ENCODE results near the gene GASK1A. TPM values are rescaled to one million over a fixed set of nuclear protein-coding genes. Genes with fewer than 3 reads are reported as not detected.
"Not testable (repeated sequence)": the region's sequence is repeated elsewhere in the genome, so short reads cannot be mapped to it uniquely, and the experiment has no call there.

GASK1A gene
- total and polyA plus RNA-seq, 5 donors = 1.5 to 5.7 (median 3.7) TPM

DNA sequence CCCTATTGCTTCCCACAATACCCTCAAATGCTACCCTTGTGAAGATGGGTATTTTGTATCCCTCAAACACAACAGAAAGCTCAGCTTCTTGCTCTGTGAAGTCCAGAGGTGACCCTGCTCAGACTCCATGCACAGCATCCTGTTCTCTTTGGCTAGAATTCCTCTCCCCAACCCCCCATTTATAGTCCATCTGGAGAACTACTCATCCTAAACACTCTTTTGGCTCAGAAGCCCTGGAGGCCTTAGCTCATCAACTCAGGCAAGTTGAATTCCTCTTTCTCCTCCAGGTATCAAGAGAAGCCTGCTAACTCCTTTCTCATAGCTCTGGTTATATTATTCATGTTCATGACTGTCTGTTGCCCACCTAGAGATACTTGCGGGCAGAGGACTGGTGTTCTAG lies 18.3 kb upstream of the GASK1A start:
- intact Hi-C loops (cut with DNase I) = loop anchor here in 3 of 4 donors (5.0 to 10.0 kb wide), 2 partner anchors 197 to 544 kb away; no protein-coding TSS in a partner anchor
- Histone ChIP-seq H3K9me3 (ENCODE audit: control insufficient read depth, low read length) (no peaks in the 10 kb centered on the region), H3K4me1 (ENCODE audit: control insufficient read depth, insufficient read depth, low read length) (no peaks in the 10 kb centered on the region), H3K4me3 (ENCODE audit: low read length) (no peak overlapping the region), H3K27me3 (ENCODE audit: control insufficient read depth, insufficient read depth) (no peaks in the 10 kb centered on the region), H3K27ac (ENCODE audit: low read length) (no peak overlapping the region)
- no peak for DNase-seq
- no peak for ATAC-seq
- WGBS = 83% methylated on average over 1 of the region's 1 CpG

DNA sequence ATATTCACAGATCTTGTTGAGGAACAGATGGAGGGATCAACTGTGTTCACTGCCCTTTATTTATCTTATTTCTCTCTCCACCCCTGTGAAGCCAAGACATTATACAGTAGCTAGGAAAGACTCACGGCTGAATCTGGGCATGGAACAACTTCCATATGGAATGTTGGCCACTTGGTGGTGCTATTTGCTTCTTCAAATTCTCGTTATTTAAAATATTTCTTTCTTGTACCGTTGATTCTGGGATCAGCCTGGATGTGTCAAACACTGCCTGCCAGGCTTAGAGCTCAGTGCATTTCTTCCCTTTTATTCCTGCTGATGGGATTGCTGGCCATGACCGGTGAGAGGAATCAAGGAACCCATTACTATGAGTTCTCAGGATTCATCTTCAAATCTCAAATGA lies 17.5 kb upstream of the GASK1A start:
- no peaks in the 10 kb centered on the region for H3K4me1 ChIP-seq (ENCODE audit: control insufficient read depth, insufficient read depth, low read length)
- no peaks in the 10 kb centered on the region for H3K9me3 ChIP-seq (ENCODE audit: control insufficient read depth, low read length)
- no peaks in the 10 kb centered on the region for H3K27me3 ChIP-seq (ENCODE audit: control insufficient read depth, insufficient read depth)
- H3K27ac ChIP-seq (ENCODE audit: low read length) = no peak overlapping the region
- peak in 1 of 3 donors; percentile 57 for DNase-seq
- WGBS = 4% methylated on average over 4 of the region's 4 CpGs
- intact Hi-C loops (cut with DNase I) = loop anchor here in 3 of 4 donors (5.0 to 10.0 kb wide), 2 partner anchors 196 to 543 kb away; no protein-coding TSS in a partner anchor
- peak; percentile 67 to 70 for ATAC-seq
- no peak overlapping the region for H3K4me3 ChIP-seq (ENCODE audit: low read length)

DNA sequence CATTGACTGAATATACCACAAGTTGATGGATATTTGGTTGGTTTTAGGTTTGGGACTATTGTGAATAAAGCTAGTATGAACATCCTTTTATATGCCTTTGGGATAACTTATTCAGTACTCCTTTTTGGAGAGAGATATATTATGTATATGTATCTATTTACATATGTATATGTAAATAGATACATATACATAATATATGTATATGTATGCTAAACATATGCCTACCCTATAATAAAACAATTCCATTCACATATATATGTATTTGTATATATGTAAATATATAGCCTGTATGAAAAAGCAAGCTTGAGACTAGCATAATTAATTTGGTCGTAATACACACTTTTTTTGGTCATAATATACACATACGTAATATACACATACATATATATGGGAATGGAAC lies 15.8 kb upstream of the GASK1A start:
- Histone ChIP-seq H3K4me3 (ENCODE audit: low read length) (no peak overlapping the region), H3K4me1 (ENCODE audit: control insufficient read depth, insufficient read depth, low read length) (no peaks in the 10 kb centered on the region), H3K27me3 (ENCODE audit: control insufficient read depth, insufficient read depth) (no peaks in the 10 kb centered on the region), H3K27ac (ENCODE audit: low read length) (no peak overlapping the region), H3K9me3 (ENCODE audit: control insufficient read depth, low read length) (no peaks in the 10 kb centered on the region)
- ATAC-seq (no peak), DNase-seq (no peak)
- 68% methylated on average over 2 of the region's 2 CpGs for WGBS
- intact Hi-C loops (cut with DNase I) = loop anchor here in 3 of 4 donors (5.0 to 10.0 kb wide), 2 partner anchors 194 to 542 kb away; no protein-coding TSS in a partner anchor

DNA sequence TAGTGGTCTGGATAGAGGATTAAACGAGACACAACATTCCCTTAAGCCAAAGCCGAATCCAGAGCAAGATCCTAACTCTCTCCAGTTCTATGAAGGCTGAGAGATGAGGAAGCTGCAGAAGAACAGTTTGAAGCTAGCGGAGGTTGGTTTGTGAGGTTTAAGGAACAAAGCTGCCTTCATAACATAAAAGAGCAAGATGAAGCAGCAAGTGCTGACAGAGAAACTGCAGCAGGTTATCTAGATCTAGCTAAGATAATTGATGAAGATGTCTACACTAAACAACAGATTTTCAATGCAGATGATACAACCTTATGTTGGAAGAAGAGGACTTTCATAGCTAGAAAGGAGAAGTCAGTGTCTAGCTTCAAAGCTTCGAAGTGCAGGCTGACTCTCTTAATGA lies 14.8 kb upstream of the GASK1A start:
- Histone ChIP-seq H3K4me1 (ENCODE audit: control insufficient read depth, insufficient read depth, low read length) (no peaks in the 10 kb centered on the region), H3K27ac (ENCODE audit: low read length) (no peak overlapping the region), H3K4me3 (ENCODE audit: low read length) (no peak overlapping the region), H3K9me3 (ENCODE audit: control insufficient read depth, low read length) (no peaks in the 10 kb centered on the region), H3K27me3 (ENCODE audit: control insufficient read depth, insufficient read depth) (no peaks in the 10 kb centered on the region)
- DNase-seq = no peak
- ATAC-seq = no peak
- 89% methylated on average over 4 of the region's 4 CpGs for WGBS
- intact Hi-C loops (cut with DNase I) = loop anchor here in 3 of 4 donors (5.0 to 10.0 kb wide), 2 partner anchors 193 to 541 kb away; no protein-coding TSS in a partner anchor

DNA sequence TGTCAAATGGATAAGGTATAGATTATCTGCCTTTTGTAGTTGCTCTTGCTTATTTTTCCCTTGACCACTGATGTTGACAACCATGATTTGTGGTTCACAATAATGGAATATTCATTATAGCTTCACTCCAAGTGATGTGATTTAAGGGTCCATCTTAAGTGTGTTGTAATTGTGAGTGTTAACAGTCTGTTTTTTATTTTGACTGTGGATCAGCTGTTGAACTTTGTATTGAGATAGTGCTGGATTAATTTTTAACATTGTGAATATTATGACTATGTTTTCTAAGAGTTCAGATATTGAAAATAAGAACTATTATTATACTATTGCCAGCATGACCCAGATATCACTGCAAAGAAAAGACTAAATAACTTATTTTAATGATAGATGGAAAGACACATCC lies 8.6 kb upstream of the GASK1A start:
- Histone ChIP-seq H3K27ac (ENCODE audit: low read length) (no peak overlapping the region), H3K27me3 (ENCODE audit: control insufficient read depth, insufficient read depth) (no peaks in the 10 kb centered on the region), H3K9me3 (ENCODE audit: control insufficient read depth, low read length) (peaks cover 2% of the 10 kb centered on the region), H3K4me1 (ENCODE audit: control insufficient read depth, insufficient read depth, low read length) (no peaks in the 10 kb centered on the region), H3K4me3 (ENCODE audit: low read length) (no peak overlapping the region)
- DNase-seq = no peak
- intact Hi-C loops (cut with DNase I) = no loop called here
- no peak for ATAC-seq

DNA sequence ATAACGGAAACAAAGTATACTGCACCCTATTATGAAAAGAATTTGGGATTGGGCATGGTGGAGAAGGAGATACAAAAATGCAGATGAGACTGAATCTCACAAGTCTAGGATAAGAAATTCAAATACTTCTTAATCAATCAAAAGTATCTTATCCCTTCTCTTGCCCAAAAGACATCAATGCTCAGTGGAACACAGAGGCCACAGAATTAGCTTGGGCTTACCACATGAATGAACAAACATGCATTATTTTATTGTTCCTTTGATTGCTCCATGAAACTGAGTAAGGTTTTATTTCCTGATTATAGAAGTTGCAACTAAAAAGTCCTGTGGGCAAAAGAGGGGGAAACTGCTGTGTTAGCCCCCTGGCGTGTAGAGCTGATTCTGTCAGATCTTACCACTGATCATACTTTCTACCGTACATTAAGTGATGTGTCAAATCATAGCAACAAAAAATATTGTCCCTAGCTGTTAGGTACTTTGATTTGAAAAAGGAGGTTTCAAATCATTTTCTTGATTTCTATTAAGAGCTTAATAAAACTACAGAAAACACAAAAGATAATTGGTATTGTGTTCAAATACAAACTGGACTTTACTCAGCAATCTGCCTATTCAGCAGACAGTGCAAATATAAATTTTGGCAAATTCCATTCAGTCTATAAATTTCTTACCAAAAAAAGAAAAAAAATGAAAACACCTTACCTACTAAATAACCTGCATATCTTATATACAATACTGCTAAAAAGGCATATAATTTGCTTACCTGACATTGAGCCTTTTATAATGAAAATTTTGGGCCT lies 7.9 kb upstream of the GASK1A start:
- H3K9me3 ChIP-seq (ENCODE audit: control insufficient read depth, low read length) = peaks cover 2% of the 10 kb centered on the region
- intact Hi-C loops (cut with DNase I) = no loop called here
- DNase-seq = no peak
- ATAC-seq = no peak
- no peak overlapping the region for H3K27ac ChIP-seq (ENCODE audit: low read length)
- H3K27me3 ChIP-seq (ENCODE audit: control insufficient read depth, insufficient read depth) = no peaks in the 10 kb centered on the region
- H3K4me3 ChIP-seq (ENCODE audit: low read length) = no peak overlapping the region
- no peaks in the 10 kb centered on the region for H3K4me1 ChIP-seq (ENCODE audit: control insufficient read depth, insufficient read depth, low read length)
- 75% methylated on average over 3 of the region's 3 CpGs for WGBS

- H3K27me3 ChIP-seq (ENCODE audit: control insufficient read depth, insufficient read depth); H3K27ac ChIP-seq (ENCODE audit: low read length); H3K9me3 ChIP-seq (ENCODE audit: control insufficient read depth, low read length); H3K4me3 ChIP-seq (ENCODE audit: low read length); intact Hi-C loops (cut with DNase I); ATAC-seq; DNase-seq; H3K4me1 ChIP-seq (ENCODE audit: control insufficient read depth, insufficient read depth, low read length): not testable (repeated sequence)
- WGBS = 84% methylated on average over 3 of the region's 3 CpGs
These were observed 4.2 kb upstream of the GASK1A start for GRCh38 chr3:42974906-42975305.

DNA sequence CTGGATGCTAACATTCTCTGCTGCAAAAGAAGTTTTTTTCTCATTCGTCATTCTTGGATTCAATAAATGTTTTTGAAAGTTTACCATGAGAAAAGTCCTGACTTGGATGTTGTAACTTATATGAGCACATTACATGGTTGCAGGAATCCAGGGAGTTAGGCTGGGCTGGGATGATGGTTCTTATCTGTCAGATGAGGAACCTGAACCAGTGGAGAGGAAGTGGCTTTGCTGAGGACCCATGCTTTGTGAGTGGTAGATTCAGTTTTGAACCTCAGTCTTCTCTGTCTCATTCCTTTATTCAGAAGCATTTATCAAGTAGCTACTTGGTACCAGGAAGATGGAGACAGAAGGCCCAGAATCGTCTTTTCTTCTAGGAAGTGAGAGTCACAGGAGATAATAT lies 3.7 kb upstream of the GASK1A start:
- DNase-seq (no peak), ATAC-seq (no peak)
- 71% methylated on average over 2 of the region's 2 CpGs for WGBS
- Histone ChIP-seq H3K9me3 (ENCODE audit: control insufficient read depth, low read length) (peaks cover 2% of the 10 kb centered on the region), H3K27me3 (ENCODE audit: control insufficient read depth, insufficient read depth) (no peaks in the 10 kb centered on the region), H3K4me1 (ENCODE audit: control insufficient read depth, insufficient read depth, low read length) (no peaks in the 10 kb centered on the region), H3K4me3 (ENCODE audit: low read length) (no peak overlapping the region), H3K27ac (ENCODE audit: low read length) (no peak overlapping the region)
- intact Hi-C loops (cut with DNase I) = no loop called here

GRCh38 chr3:42975955-42976354 lies 3.2 kb upstream of the GASK1A start:
- intact Hi-C loops (cut with DNase I) = no loop called here
- H3K27ac ChIP-seq (ENCODE audit: low read length) = no peak overlapping the region
- 90% methylated on average over 5 of the region's 5 CpGs for WGBS
- H3K4me1 ChIP-seq (ENCODE audit: control insufficient read depth, insufficient read depth, low read length) = no peaks in the 10 kb centered on the region
- ATAC-seq = no peak
- DNase-seq = no peak
- H3K4me3 ChIP-seq (ENCODE audit: low read length) = no peak overlapping the region
- peaks cover 2% of the 10 kb centered on the region for H3K9me3 ChIP-seq (ENCODE audit: control insufficient read depth, low read length)
- H3K27me3 ChIP-seq (ENCODE audit: control insufficient read depth, insufficient read depth) = no peaks in the 10 kb centered on the region

- DNase-seq (peak in 1 of 3 donors; percentile 49), ATAC-seq (no peak)
- no peaks in the 10 kb centered on the region for H3K27me3 ChIP-seq (ENCODE audit: control insufficient read depth, insufficient read depth)
- no peaks in the 10 kb centered on the region for H3K9me3 ChIP-seq (ENCODE audit: control insufficient read depth, low read length)
- WGBS = 74% methylated on average over 12 of the region's 12 CpGs
- peak overlapping the region; percentile 58 for H3K4me3 ChIP-seq (ENCODE audit: low read length)
- no peak overlapping the region for H3K27ac ChIP-seq (ENCODE audit: low read length)
- no peaks in the 10 kb centered on the region for H3K4me1 ChIP-seq (ENCODE audit: control insufficient read depth, insufficient read depth, low read length)
- intact Hi-C loops (cut with DNase I) = no loop called here
These were observed 1.1 kb downstream of the GASK1A start for GRCh38 chr3:42980209-42980608.

DNA sequence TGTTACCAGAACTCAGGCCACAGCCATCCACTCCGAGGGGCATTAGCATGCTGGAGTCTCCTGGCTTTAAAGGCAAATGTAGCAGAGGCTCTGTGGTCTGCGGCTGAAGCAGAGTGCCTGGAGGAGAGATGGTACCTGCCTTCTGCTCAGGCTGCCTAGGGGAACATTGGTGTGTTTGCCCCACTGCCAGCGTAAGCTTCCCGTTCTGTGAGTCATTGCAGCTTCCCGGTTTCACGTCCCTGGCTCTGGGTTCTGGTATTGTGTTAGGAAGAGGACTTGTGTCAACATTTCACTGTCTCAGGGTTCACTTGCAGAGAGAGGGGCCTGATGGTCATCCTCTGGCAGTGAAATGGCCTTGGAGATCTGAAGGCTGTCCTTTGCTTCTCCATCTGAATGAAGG lies 1.8 kb downstream of the GASK1A start:
- peak in 1 of 3 donors; percentile 50 for DNase-seq
- H3K4me3 ChIP-seq (ENCODE audit: low read length) = no peak overlapping the region

More for the DNA sequence above, 1.8 kb downstream of the GASK1A start:
- ATAC-seq = peak in 1 of 2 donors; percentile 16
- Histone ChIP-seq H3K27ac (ENCODE audit: low read length) (no peak overlapping the region), H3K4me1 (ENCODE audit: control insufficient read depth, insufficient read depth, low read length) (no peaks in the 10 kb centered on the region), H3K9me3 (ENCODE audit: control insufficient read depth, low read length) (no peaks in the 10 kb centered on the region), H3K27me3 (ENCODE audit: control insufficient read depth, insufficient read depth) (no peaks in the 10 kb centered on the region)
- WGBS = 66% methylated on average over 6 of the region's 6 CpGs
- intact Hi-C loops (cut with DNase I) = no loop called here

Data from right cardiac atrium (tissue), 5 donors.